HepG2 (cell line): ENCODE results near the gene EFNB1. TPM values are rescaled to one million over a fixed set of nuclear protein-coding genes. Genes with fewer than 3 reads are reported as not detected.

ENCODE experiments used
- ATAC-seq: fragments of 200-7000 bp; cut with Tn5 transposase; 3 replicates; pipeline ENCODE4 v1.9.1; 2020; ENCODE audit warnings: mild to moderate bottlenecking, moderate library complexity
- BruUV-seq: library from RNA; stranded (reverse); fragments of 400-500 nt; replicated peaks from 2 replicates; lab custom pipeline; 2021; lab: Mats Ljungman, UMichigan
- CTCF ChIA-PET: fragments of 300-600 bp; formaldehyde crosslinking; extraction: SDS; loops from one replicate; lab custom pipeline; 2021; ENCODE audit warnings: low total read pairs, inconsistent platforms, low intra/inter-chr PET ratio; lab: Yijun Ruan, JAX
- POLR2A ChIA-PET: fragments of 350-600 bp; sonication (Branson Sonifier 250); formaldehyde crosslinking; loops from one replicate; lab custom pipeline; 2020; ENCODE audit warnings: antibody characterized with exemption, inconsistent platforms; lab: Yijun Ruan, JAX
- DNase-seq: peaks from one replicate; pipeline ENCODE4 v3.0.0-alpha.2; 2015; ENCODE audit warnings: low spot score
- FAIRE-seq: peaks from 3 replicates; lab custom pipeline; 2011; peaks lifted over from hg19 to GRCh38; lab: Jason Lieb, UNC
- H2AFZ ChIP-seq: one replicate; pipeline ENCODE4 v1.6.1; 2011; ENCODE audit warnings: low read length, inconsistent platforms
- H3K27ac ChIP-seq: fragments of 300-600 bp; 3 replicates; pipeline ENCODE4 v1.8.0; 2011; ENCODE audit warnings: mixed run types, mild to moderate bottlenecking, mixed read lengths, low read length, inconsistent platforms; ENCODE audit not compliant: insufficient read depth; ENCODE audit errors: extremely low read length
- H3K27me3 ChIP-seq, 2 experiments: fragments of 200-600 bp in 1 of 2; 2 replicates in 1 of 2; 3 replicates in 1 of 2; pipeline versions ENCODE4 v1.6.0 to v1.8.0; 2011; ENCODE audit warnings: low read length in 2 of 2, mild to moderate bottlenecking in 2 of 2, moderate library complexity in 2 of 2, inconsistent platforms in 1 of 2; ENCODE audit not compliant: insufficient read depth in 2 of 2, control insufficient read depth in 1 of 2
- H3K36me3 ChIP-seq, 2 experiments: fragments of 200-600 bp in 1 of 2; replicated peaks in 1 of 2; 2 replicates in 1 of 2; 3 replicates in 1 of 2; pipeline versions ENCODE4 v1.5.1 to v1.8.0; 2011; ENCODE audit warnings: low read length in 2 of 2, inconsistent platforms in 1 of 2; ENCODE audit not compliant: insufficient read depth in 2 of 2, control insufficient read depth in 1 of 2
- H3K4me1 ChIP-seq: 2 replicates; pipeline ENCODE4 v1.5.1; 2012; ENCODE audit warnings: low read length, inconsistent platforms; ENCODE audit not compliant: insufficient read depth
- H3K4me2 ChIP-seq: 2 replicates; pipeline ENCODE4 v1.6.0; 2011; ENCODE audit warnings: low read depth, low read length, inconsistent platforms
- H3K4me3 ChIP-seq, 3 experiments: fragments of 200-600 bp in 1 of 3; sonication (generic), shearing (Covaris generic) in 1 of 3; replicated peaks in 1 of 3; 2 replicates each; pipeline ENCODE4 v1.5.1; 2011 to 2016; ENCODE audit warnings: low read length in 3 of 3, inconsistent platforms in 2 of 3, low read depth in 2 of 3, mild to moderate bottlenecking in 2 of 3, control low read depth in 1 of 3, mixed read lengths in 1 of 3; ENCODE audit not compliant: insufficient read depth in 1 of 3
- H3K79me2 ChIP-seq: one replicate; pipeline ENCODE4 v1.6.1; 2011; ENCODE audit warnings: low read length, inconsistent platforms; ENCODE audit not compliant: insufficient read depth
- H3K9ac ChIP-seq: 2 replicates; pipeline ENCODE4 v1.6.0; 2011; ENCODE audit warnings: mild to moderate bottlenecking, low read depth, low read length, inconsistent platforms; ENCODE audit not compliant: insufficient read depth
- H3K9me3 ChIP-seq: 2 replicates; pipeline ENCODE4 v1.5.1; 2012; ENCODE audit warnings: mild to moderate bottlenecking, low read length
- H4K20me1 ChIP-seq: 2 replicates; pipeline ENCODE4 v1.6.0; 2011; ENCODE audit warnings: inconsistent platforms, mild to moderate bottlenecking, low read length, moderate library complexity; ENCODE audit not compliant: insufficient read depth
- CAMTA2 ChIP-seq: sonication (generic); formaldehyde crosslinking; IDR thresholded peaks from 2 replicates; pipeline ENCODE4 v1.4.0; 2020; ENCODE audit warnings: mild to moderate bottlenecking, missing genetic modification reagents, borderline replicate concordance
- CBFB ChIP-seq: sonication (generic); formaldehyde crosslinking; IDR thresholded peaks from 2 replicates; pipeline ENCODE4 v1.4.0; 2020; ENCODE audit warnings: missing genetic modification reagents
- HMG20B ChIP-seq: conservative IDR thresholded peaks from 2 replicates; pipeline ENCODE4 v1.6.1; 2016; ENCODE audit warnings: missing genetic modification reagents, missing compliant biosample characterization
- NFKBIZ ChIP-seq: IDR thresholded peaks from 2 replicates; pipeline ENCODE4 v1.6.1; 2018; ENCODE audit warnings: missing genetic modification reagents, missing compliant biosample characterization
- RERE ChIP-seq: IDR thresholded peaks from 2 replicates; pipeline ENCODE4 v1.6.1; 2016; ENCODE audit warnings: low read depth, missing genetic modification reagents, missing compliant biosample characterization
- ZNF83 ChIP-seq: sonication (generic); formaldehyde crosslinking; IDR thresholded peaks from 2 replicates; pipeline ENCODE4 v1.4.0; 2020; ENCODE audit warnings: missing genetic modification reagents, mild to moderate bottlenecking, borderline replicate concordance
- WGBS: methylation state at CpG from one replicate; pipeline ENCODE4 v1.1.6; 2017; ENCODE audit warnings: low lambda C conversion rate; 5-methylcytosine and 5-hydroxymethylcytosine counted together
- in situ Hi-C: cut with HindIII; loops from 2 replicates; pipeline ENCODE4 v1.10.0; 2017; ENCODE audit warnings: low pct_unique_long_range_greater_than_20kb; ENCODE audit not compliant: extremely low pct_ligation_motif_present
- intact Hi-C: fragments of 100-400 bp; cut with micrococcal nuclease; formaldehyde crosslinking; loops from one replicate; pipeline ENCODE4 v1.10.0; 2022; ENCODE audit not compliant: unreplicated experiment
- polyA plus RNA-seq, 8 experiments: library from polyadenylated mRNA; depleted of rRNA in 3 of 8; stranded (reverse) in 7 of 8; unstranded in 1 of 8; fragments of >200 nt; fragmentation: Illumina TruSeq in 4 of 8; extraction: Trizol in 4 of 8; gene quantifications; 2 replicates each; pipeline versions ENCODE4 v1.2.1 to v1.2.3, GENCODE V29; 2011 to 2016; ENCODE audit warnings: low read depth in 4 of 8, missing spikeins in 1 of 8, mixed read lengths in 1 of 8; ENCODE audit not compliant: insufficient read depth in 1 of 8
- total RNA-seq, 5 experiments: library from RNA; depleted of rRNA; stranded (reverse); fragments of >200 nt; fragmentation: Illumina TruSeq; extraction: Trizol; gene quantifications; 2 replicates each; pipeline ENCODE4 v1.2.3, GENCODE V29; 2016; ENCODE audit warnings: low read depth in 1 of 5

EFNB1 gene
- total and polyA plus RNA-seq, 2 of the 13 experiments (the other 11 are each of a cell fraction or from before 2014, with no cell fraction given) = 4.0 to 4.1 TPM

- no peak for DNase-seq
- Histone ChIP-seq H3K27me3 (no peaks in the 10 kb centered on the region), H3K4me3 (no peak overlapping the region), H2AFZ (no peak overlapping the region), H3K9me3 (no peaks in the 10 kb centered on the region), H3K27ac (no peak overlapping the region), H3K9ac (no peak overlapping the region), H3K79me2 (no peaks in the 10 kb centered on the region), H4K20me1 (no peaks in the 10 kb centered on the region), H3K36me3 (no peaks in the 10 kb centered on the region), H3K4me2 (no peak overlapping the region), H3K4me1 (no peaks in the 10 kb centered on the region)
- in situ Hi-C loops = no loop called here
- FAIRE-seq = no peak
- intact Hi-C loops = no loop called here
- no peak for ATAC-seq
- POLR2A ChIA-PET = no interaction called here
- no TSS peak for BruUV-seq
- TF ChIP-seq NFKBIZ (CRISPR knock-in tag) (no peak), HMG20B (CRISPR knock-in tag) (no peak), CBFB (CRISPR knock-in tag) (no peak), ZNF83 (CRISPR knock-in tag) (no peak), RERE (CRISPR knock-in tag) (no peak), CAMTA2 (CRISPR knock-in tag) (no peak)
- WGBS = 100% methylated on average over 1 of the region's 7 CpGs
- CTCF ChIA-PET = no interaction called here
Measured at GRCh38 chrX:68834371-68835103, 5.7 kb downstream of the EFNB1 start.
